Nephron (organoid): ENCODE results near the gene YWHAB.

Experiments used
- H3K27ac Mint-ChIP-seq, 3 experiments: 2 replicates each; pipeline ENCODE4 v1.8.0; 2020; ENCODE audit warnings: mixed read lengths in 3 of 3, mild to moderate bottlenecking in 2 of 3, moderate library complexity in 1 of 3
- H3K27me3 Mint-ChIP-seq: 2 replicates; pipeline ENCODE4 v1.8.0; 2021; ENCODE audit warnings: low read depth, mild to moderate bottlenecking, moderate library complexity, mixed read lengths
- H3K36me3 Mint-ChIP-seq: 2 replicates; pipeline ENCODE4 v1.8.0; 2020; ENCODE audit warnings: low read depth, mixed read lengths
- H3K4me1 Mint-ChIP-seq: 2 replicates; pipeline ENCODE4 v1.8.0; 2020; ENCODE audit warnings: mixed read lengths
- H3K4me3 Mint-ChIP-seq, 3 experiments: 2 replicates each; pipeline ENCODE4 v1.8.0; 2020; ENCODE audit warnings: mild to moderate bottlenecking in 3 of 3, mixed read lengths in 3 of 3, moderate library complexity in 2 of 3
- H3K9me3 Mint-ChIP-seq: 2 replicates; pipeline ENCODE4 v1.8.0; 2020; ENCODE audit warnings: mixed read lengths
- TF ChIP-seq, protein P1 (sequence below), 3 experiments: fragments of 200-600 bp; sonication (generic); IDR thresholded peaks; one replicate each; pipeline ENCODE4 v1.5.0; 2021; ENCODE audit warnings: antibody characterized with exemption in 3 of 3; ENCODE audit not compliant: unreplicated experiment in 3 of 3

The YWHAB gene

DNA sequence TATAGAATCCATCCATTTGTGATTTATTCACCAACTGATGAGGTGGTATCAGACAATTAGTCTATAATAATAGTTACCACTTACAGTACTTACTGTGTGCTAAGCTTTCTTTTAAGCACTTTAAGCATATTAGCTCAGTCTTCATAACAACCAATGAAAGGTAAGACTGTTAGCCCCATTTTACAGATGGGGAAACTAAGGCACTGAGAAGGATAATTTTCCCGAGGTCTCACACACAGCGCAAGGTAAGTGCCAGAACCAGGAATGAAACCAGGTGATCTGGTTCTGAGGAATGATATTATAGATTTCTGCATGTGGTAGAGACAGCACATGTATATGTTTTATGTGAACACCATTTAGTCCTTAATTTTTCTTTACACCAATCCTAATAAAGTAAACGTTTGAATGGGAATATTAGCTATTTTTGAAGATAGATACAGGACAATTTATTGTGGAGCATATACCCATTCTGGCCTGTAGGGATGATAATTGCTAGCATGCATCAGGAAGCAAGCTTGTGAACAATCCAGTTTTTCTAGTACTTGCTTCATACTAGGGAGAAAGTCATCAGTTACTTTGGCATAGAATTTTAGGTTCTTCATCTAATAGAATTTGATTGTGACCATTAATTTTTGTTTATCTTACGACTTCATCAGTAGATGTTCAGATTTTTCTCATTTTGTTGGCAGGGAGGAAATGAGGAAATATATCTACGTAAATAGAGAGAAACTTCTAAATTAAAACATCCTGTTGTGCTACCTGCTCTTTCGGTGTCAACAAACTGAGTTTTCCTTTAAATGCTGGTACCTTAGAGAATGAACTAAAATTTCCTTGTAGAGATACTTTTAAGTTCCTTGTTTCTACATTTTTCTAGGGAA, 3.0 kb downstream of the YWHAB start:
- peak overlapping the region; percentile 92 to 99 (median 99) for H3K4me3 Mint-ChIP-seq
- no peak overlapping the region for H3K27ac Mint-ChIP-seq
- no peaks in the 10 kb centered on the region for H3K9me3 Mint-ChIP-seq
- TF ChIP-seq, protein P1, sequence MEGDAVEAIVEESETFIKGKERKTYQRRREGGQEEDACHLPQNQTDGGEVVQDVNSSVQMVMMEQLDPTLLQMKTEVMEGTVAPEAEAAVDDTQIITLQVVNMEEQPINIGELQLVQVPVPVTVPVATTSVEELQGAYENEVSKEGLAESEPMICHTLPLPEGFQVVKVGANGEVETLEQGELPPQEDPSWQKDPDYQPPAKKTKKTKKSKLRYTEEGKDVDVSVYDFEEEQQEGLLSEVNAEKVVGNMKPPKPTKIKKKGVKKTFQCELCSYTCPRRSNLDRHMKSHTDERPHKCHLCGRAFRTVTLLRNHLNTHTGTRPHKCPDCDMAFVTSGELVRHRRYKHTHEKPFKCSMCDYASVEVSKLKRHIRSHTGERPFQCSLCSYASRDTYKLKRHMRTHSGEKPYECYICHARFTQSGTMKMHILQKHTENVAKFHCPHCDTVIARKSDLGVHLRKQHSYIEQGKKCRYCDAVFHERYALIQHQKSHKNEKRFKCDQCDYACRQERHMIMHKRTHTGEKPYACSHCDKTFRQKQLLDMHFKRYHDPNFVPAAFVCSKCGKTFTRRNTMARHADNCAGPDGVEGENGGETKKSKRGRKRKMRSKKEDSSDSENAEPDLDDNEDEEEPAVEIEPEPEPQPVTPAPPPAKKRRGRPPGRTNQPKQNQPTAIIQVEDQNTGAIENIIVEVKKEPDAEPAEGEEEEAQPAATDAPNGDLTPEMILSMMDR (IDR thresholded peaks at IDR 0.05; ENCODE audit: unreplicated experiment in 3 of 3): peak in 2 of 3 experiments; percentile 24 to 33
- peaks cover 14% of the 10 kb centered on the region for H3K36me3 Mint-ChIP-seq
- H3K27me3 Mint-ChIP-seq: no peaks in the 10 kb centered on the region
- peaks cover 49% of the 10 kb centered on the region for H3K4me1 Mint-ChIP-seq

DNA sequence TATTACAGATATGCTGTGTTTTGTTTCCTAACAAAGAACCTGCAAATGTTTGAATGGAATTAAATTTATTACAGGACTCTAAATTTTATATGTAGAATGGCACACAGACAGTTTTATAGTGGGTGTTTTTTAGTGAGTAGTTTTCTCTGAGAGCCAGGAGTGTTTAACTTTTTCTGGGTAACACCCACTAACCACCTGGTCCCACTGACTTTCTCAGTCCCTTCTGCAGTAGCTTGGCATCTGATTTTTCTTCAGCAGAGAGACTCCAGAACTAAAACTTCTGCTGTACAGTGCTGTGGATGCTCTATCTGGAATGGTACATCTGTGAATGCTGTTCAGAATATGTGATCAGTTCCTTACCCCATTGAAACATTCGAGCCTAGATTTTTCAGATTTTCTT, 6.3 kb downstream of the YWHAB start:
- TF ChIP-seq, protein P1 (IDR thresholded peaks at IDR 0.05; ENCODE audit: unreplicated experiment in 3 of 3): no peak
- Mint-ChIP-seq H3K36me3 (peaks cover 14% of the 10 kb centered on the region), H3K9me3 (no peaks in the 10 kb centered on the region), H3K27me3 (no peaks in the 10 kb centered on the region), H3K27ac (no peak overlapping the region), H3K4me1 (peaks cover 47% of the 10 kb centered on the region), H3K4me3 (no peak overlapping the region)

DNA sequence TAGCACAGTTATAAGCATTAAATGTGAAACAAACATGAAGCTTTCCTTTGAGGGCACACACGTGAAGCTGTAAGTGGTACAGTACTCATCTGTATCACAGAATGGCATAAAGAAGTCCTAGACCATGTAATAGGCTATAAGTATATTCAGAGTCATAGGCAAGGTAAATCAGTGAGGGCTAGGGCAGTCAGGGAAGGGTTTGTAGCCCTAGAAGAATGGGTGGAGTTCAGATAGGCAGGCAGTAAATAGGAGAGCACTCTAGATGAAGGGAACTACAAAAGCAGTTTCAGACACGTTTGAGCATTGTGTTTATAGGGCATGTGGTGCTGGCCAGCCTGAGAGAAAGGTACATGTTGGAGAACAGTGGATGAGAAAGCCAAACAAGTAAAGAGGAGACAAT, 9.5 kb downstream of the YWHAB start:
- peaks cover 26% of the 10 kb centered on the region for H3K4me1 Mint-ChIP-seq
- H3K36me3 Mint-ChIP-seq: peaks cover 16% of the 10 kb centered on the region
- no peaks in the 10 kb centered on the region for H3K9me3 Mint-ChIP-seq
- no peaks in the 10 kb centered on the region for H3K27me3 Mint-ChIP-seq
- TF ChIP-seq, protein P1 (IDR thresholded peaks at IDR 0.05; ENCODE audit: unreplicated experiment in 3 of 3): no peak
- H3K4me3 Mint-ChIP-seq: no peak overlapping the region
- H3K27ac Mint-ChIP-seq: no peak overlapping the region

DNA sequence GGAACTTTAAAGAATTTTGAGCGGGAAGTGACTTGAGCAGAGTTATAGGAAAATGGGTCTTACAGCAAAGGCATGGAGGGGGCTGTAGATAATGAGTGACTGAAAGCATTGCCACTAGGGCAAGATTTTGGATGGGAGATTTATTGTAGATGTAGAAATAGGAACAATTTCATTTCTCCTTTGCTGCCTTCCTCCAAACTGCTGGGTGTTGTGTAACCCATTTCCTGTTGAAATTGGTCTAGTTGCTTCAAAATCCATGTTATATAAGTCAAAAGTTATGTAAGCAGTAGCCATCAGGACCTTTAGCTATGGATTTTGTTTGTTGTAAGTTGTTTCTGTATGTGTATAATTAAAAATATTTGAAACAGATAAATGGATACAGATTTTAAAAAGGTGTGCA, 11.1 kb downstream of the YWHAB start:
- TF ChIP-seq, protein P1 (IDR thresholded peaks at IDR 0.05; ENCODE audit: unreplicated experiment in 3 of 3): no peak
- Mint-ChIP-seq H3K36me3 (peaks cover 23% of the 10 kb centered on the region), H3K27ac (no peak overlapping the region), H3K9me3 (no peaks in the 10 kb centered on the region), H3K27me3 (no peaks in the 10 kb centered on the region), H3K4me1 (peaks cover 25% of the 10 kb centered on the region), H3K4me3 (no peak overlapping the region)

DNA sequence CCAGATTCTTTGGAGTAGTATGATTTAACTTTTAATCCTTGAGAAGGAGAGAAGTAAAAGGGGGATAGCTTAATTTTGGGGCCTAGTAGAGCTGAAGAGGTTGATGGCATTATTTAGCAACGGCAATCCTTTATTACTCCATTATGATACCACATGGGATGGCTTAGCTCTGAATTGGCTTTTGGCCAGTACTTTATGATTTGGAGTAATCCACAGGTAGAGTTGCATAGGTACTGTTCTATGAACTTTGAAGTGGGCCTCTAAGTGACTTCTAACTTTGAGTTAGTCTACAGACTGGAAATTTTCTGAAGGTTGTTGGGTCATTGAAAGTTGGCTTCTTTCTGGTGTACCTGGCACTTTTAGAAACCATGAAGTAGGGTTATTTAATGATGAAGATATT, 11.6 kb downstream of the YWHAB start:
- TF ChIP-seq, protein P1 (IDR thresholded peaks at IDR 0.05; ENCODE audit: unreplicated experiment in 3 of 3): no peak
- H3K4me1 Mint-ChIP-seq: peaks cover 25% of the 10 kb centered on the region
- H3K27me3 Mint-ChIP-seq: no peaks in the 10 kb centered on the region
- no peaks in the 10 kb centered on the region for H3K9me3 Mint-ChIP-seq
- peaks cover 18% of the 10 kb centered on the region for H3K36me3 Mint-ChIP-seq
- no peak overlapping the region for H3K27ac Mint-ChIP-seq
- no peak overlapping the region for H3K4me3 Mint-ChIP-seq
